Stimulated activated CD8-positive, alpha-beta memory T cell treated with anti-CD3 and anti-CD28 coated beads, Interleukin-15, amount 100 ng/mL, for 4 hours (primary cell): Measurements from ENCODE around the gene HECW1.
"Not testable (repeated sequence)": the region's sequence is repeated elsewhere in the genome, so short reads cannot be mapped to it uniquely, and the experiment has no call there.

Experiments
- DNase-seq, 2 donors: peaks; one replicate each; pipeline ENCODE4 v3.0.0-alpha.2; 2020; ENCODE audit warnings: low read depth in 2 of 2

Gene HECW1

GRCh38 chr7:43208242-43208641 is 95.8 kb downstream of the HECW1 start:
- DNase-seq = no peak

DNA sequence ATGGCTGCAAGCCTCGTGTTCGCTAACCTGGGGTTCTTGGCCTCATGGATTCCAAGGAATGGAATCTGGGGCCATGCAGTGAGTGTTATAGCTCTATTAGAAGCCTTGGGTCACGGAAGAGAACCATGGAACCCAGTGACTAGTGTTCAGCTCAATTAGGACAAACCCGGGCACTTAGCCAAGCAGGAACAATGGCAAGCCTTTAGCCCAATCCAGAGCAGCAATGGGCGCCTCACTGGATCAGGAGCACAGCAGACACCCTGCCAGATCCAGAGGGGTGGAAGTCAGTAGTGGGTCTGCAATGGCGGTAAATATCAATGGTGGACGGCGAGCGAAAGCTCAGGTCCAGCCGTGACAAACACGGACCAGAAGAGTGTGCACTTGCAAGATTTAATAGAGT is 98.1 kb downstream of the HECW1 start:
- not testable (repeated sequence) for DNase-seq

DNA sequence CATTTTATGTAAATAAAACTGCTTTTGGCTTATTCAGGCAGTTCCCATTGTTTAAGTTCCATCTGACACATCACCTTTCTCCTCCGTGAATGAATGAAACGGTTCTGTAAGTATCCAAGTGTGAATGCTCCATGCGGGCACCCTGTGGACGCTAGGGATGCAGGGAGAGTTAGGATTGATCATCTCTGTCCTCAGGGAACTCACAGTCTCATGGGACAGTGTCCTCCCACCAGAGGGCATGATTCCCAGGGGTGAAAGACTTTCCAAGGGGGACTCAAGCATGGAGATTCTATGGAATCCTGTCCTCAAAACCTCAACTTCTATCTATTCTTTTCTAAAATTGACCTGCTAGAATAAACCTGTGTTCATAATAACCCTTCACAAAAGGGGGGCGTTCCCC is 98.8 kb downstream of the HECW1 start:
- DNase-seq = no peak

DNA sequence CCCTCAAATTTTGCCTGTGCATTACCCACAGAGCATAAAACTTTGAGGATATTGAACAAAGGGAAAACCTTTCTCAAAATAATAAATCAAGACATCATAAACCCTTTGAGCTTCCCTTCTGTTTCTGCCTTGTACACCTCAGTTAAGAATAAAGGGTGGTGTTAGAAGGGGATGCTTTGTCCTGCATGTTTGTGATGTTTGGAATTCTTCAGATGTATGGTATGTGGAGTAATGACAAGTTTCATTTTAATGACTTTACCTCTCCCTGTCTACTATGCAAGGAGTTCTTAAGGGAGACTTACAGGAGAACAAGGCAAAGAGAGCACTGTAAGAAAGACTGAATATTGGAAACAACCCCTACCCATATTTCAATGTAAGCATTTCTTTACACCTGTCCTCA is 99.2 kb downstream of the HECW1 start:
- no peak for DNase-seq

GRCh38 chr7:43212921-43213320 is 100.5 kb downstream of the HECW1 start:
- no peak for DNase-seq

- DNase-seq = no peak
Measured at GRCh38 chr7:43215061-43215460, 102.6 kb downstream of the HECW1 start.

- no peak for DNase-seq
Measured at GRCh38 chr7:43217055-43217454, 104.6 kb downstream of the HECW1 start.

- not testable (repeated sequence) for DNase-seq
Measured at GRCh38 chr7:43218901-43219300, 106.5 kb downstream of the HECW1 start.

DNA sequence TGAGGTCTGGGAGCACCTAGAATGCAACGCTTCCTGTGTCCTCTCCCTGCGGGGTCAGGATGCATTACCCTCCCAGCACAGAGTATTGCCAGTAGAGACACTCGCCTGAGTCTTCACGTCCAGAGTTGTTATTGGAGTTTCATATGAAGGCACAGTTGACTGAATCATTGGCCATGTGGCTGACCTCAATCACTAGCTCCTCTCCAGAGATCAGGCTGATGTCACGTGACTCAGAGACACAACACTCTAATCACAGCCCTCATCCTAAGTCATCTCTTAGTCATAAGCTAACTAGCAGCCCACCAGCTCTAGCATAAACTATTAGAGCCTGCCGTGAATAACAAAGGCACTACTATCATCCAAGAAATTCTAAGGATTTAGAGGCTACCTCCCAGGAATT is 107.8 kb downstream of the HECW1 start:
- no peak for DNase-seq

- DNase-seq = no peak
Measured at GRCh38 chr7:43220742-43221141, 108.3 kb downstream of the HECW1 start.

- DNase-seq = no peak
Measured at GRCh38 chr7:43229801-43230200, 117.4 kb downstream of the HECW1 start.

- no peak for DNase-seq
Measured at GRCh38 chr7:43232366-43232765, 119.9 kb downstream of the HECW1 start.

- DNase-seq = no peak
Measured at GRCh38 chr7:43234073-43234472, 121.6 kb downstream of the HECW1 start.

GRCh38 chr7:43234968-43235367 is 122.5 kb downstream of the HECW1 start:
- no peak for DNase-seq

DNA sequence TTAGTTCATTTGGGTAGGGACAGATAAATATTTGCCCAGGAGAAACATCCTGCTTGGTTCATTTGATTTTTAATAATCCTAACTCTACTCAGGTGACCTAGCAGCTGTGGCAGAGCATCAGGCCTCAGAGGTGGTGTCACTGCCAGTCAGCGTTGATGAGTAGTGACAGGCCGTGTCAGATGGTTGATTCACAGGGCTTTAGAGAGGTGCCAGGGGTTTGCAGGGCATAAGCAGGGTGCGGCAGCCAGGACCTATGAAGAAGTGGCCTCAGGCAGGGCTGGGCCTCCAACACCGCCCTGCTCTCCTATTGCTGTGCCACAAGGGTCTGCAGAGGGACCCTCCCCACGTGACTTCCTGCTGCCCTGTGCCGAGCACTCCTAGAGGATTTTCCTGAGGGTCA is 128.1 kb downstream of the HECW1 start:
- DNase-seq = no peak

- no peak for DNase-seq
Measured at GRCh38 chr7:43242628-43243255, 130.3 kb downstream of the HECW1 start.

DNA sequence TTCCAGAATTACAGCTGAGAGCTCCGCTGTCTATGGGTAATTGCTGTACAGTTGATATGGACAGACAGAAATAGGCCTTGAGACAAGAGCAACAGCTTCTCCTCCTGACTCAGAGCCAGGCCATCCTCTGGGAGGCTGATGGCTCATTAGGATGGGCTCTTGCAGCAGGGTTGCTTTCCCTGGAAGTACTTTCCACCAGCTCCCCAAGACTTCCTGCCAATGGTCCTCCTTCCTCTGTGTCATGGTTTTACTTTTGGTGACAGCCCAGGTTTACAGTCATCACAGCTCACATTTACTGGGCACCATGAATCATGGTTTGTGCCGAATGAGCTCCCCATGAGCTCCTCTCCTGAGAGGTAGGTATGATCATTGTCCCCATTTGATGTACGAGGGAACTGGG is 131.8 kb downstream of the HECW1 start:
- no peak for DNase-seq

DNA sequence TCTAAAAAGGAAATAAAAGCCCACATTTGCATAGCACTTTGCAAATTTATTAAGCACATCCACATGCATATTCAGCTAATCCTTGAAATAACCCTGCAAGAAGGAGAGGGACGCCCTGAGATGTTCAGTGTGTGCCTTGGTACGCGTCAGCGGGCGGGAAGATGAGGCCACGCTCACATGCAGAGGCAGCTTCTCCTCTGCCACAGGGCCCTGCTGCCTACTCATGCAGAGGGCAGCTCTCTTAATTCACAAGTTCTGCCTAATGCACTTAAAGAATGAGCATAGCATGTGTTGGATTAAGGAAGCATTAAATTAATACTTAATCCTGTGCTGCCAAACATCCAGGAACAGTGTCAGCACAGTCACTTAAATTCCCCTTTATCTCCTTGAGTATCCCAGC is 132.3 kb downstream of the HECW1 start:
- no peak for DNase-seq

GRCh38 chr7:43247757-43248156 is 135.3 kb downstream of the HECW1 start:
- no peak for DNase-seq

GRCh38 chr7:43248553-43248952 is 136.1 kb downstream of the HECW1 start:
- no peak for DNase-seq

DNA sequence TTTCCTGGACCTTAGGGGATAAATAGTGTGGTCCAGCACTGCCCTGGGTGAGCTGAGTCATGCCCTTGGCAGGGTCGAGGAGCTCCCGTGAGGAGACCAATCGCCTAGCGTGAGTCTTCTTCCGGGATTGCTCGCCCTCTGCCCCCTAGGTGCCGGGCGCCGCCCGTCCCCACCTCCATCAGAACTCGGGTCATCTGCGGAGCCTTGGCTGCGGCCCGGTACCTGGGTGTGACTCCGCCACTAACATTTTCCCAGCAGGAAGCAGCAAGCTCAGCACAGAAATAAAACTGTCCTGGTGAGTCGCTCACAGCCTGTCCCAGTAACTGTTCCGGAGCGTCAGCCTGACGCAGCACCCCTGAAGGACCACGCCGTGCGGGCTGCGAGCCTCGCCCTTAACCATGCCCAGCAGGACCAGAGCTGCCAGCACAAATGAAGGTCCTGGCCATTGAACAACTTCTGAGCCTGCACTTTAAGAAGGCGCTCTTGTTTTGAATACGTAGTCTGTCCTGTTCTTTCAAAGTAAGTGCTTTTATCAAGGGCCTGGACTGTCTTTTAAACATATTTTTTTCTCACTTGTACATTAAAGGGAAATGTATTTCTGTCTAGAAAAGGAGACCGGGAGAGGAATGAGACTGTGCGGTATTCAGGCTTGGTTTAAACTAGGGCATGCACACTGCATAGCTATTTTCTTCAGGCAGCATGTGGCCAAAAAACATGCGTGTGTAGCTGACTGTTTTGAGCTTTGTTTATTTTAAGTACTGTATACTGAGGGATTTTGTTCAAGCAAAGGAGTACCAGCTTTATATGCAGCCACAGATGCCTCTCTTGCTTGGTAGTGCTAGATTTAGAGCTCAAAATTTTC is 136.7 kb downstream of the HECW1 start:
- no peak for DNase-seq

DNA sequence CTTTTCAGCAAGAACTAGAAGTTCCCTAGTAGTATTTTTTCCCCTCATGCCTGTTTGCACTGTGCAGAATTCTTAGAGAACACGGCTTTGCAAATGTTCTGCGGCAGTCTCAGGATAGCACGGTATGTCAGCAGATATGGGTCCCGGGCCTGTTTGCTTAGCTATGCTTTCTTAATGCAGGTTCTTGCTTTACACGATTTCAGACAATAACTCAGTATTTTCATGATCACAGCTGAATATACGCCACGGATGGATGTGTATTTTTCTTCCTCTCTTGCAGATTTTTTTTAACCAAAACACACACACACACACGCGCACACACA is 137.3 kb downstream of the HECW1 start:
- no peak for DNase-seq
